OCI-M1 (cell line): Measurements from ENCODE around the gene DENND1B.
"Not testable (repeated sequence)": the region's sequence is repeated elsewhere in the genome, so short reads cannot be mapped to it uniquely, and the experiment has no call there.

Experiments
- DNase-seq: peaks from one replicate; lab custom pipeline; 2025; lab: John Stamatoyannopoulos, UW

DENND1B gene

DNA sequence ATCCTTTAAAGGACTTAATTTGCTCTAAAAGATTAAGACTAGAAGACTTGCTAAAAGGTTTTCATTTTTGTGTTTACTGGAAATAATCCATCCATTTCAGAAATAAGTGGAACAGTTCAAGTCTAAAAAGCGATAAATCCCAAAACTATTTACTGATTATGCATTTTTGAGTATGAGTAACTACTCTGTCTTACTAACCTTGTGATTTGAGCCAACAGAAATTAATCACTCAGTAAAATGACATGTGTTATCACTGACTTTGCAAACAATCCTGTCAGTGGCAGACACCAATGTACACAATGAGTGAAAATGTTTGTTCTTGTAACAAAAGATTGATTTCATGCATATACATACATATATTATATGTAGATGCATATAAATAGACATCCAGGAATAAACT lies 218.0 kb downstream of the DENND1B start:
- no peak for DNase-seq

DNA sequence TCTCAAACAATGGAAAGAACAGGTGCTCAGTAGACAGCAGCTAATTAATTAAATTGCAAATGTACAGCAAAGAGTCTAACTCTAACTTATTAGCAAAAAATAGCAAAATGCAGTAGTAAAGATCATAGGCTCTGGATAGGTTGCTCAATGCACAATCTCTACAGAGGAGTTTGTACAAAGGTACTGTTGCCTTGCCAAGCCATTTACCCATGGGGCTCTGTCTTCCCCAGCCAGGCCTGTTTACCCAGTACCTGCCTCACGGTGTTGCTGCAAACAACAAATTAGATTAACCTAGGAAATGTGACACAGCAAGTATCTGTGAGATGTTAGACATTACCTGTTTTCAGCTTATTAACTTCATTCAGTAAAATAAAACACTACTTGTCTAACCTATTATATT lies 222.0 kb downstream of the DENND1B start:
- no peak for DNase-seq

DNA sequence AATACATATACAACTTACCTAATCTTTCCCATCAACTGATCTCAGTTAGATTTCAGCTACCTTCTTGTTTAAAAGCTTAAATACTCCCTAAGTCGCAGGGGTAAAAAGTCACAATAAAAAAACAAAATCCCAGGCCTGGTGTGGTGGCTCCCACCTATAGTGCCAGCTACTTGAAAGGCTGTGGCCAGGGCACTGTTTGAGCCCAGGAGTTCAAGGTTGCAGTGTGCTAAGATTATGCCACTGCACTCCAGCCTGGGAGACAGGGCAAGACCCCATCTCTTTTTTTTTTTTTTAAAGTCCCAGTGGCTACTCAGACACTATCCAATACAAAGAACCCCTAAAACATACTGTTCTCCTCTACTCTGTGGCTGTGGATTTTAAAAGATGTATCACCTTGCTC lies 228.3 kb downstream of the DENND1B start:
- DNase-seq: no peak

DNA sequence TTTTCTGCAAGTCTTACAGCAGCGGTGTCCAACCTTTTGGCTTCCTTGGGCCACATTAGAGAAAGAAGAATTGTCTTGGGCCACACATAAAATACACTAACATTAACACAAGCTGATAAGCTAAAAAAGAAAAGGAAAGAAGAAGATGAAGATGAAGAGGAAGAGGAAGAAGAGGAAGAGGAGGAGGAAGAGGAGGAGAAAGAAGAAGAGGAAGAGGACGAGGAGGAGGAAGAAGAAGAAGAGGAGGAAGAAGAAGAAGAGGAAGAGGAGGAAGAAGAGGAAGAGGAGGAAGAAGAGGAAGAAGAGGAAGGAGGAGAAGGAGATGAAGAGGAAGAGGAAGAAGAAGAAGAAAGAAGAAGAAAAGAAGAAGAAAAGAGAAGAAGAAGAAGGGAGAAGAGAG lies 230.7 kb downstream of the DENND1B start:
- no peak for DNase-seq

DNA sequence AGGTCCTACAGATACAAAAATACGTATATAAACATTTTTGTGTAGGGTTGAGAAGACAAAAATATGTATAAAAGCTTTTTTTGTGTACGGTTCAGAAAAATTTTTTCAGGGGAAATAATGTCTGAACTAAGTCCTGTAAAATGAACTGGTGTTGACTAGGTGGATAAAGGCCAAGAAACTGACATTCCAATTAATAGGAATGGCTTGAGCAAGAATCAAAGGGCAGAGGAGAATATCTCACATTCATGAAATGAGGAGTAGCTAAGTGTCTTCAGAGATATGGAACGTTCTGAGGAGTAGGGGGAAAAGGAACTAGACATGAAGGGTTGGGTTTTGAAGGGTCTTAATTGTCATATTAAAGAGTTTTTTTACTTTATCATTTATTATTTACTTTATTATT lies 231.2 kb downstream of the DENND1B start:
- no peak for DNase-seq

DNA sequence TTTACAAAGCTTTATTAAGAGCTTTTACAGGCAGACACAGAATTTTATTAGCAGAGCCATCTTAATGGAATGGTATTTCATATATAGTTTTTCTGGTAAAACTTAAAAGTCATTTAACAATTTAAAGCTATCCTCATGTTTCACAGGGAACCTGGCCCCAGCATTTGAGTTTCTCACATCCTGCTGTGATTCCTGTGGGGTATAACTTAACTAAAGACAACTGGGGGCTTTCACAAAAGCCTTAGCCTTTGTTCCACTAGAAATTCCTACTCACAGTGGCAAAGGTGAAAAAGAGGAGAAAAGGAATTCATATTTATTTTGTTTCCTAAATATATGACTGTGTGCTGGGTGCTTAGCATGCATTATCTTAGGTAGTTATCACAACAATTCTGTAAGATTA lies 233.9 kb downstream of the DENND1B start:
- DNase-seq: no peak

DNA sequence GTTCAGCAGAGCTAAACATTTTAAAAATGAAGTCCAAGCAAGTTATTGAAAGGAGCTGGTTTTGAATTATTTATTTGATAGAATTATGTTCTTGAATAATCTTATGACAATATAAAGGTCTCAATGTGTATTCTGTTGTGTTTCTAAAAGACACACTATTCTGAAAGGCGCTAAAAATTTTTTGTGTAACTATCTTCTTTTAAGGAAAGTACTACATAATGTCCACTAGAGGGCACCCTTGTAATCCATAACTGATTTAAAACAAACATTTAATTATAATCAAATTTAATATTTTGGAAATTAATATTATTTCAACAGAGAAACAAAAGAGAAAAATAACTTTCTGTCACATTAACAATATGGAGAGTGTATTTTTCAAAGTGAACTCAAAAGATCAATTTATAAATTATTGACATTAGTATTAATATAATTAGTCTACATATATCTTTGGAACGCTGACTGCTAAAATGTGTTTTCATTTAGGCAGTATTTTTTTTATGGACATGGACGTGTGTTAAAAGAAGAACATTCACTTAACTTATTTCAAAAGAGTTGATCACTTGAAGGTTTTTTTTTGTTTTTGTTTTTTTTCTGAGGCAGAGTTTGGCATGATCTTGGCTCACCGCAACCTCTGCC lies 248.4 kb downstream of the DENND1B start:
- peak; percentile 74 for DNase-seq

DNA sequence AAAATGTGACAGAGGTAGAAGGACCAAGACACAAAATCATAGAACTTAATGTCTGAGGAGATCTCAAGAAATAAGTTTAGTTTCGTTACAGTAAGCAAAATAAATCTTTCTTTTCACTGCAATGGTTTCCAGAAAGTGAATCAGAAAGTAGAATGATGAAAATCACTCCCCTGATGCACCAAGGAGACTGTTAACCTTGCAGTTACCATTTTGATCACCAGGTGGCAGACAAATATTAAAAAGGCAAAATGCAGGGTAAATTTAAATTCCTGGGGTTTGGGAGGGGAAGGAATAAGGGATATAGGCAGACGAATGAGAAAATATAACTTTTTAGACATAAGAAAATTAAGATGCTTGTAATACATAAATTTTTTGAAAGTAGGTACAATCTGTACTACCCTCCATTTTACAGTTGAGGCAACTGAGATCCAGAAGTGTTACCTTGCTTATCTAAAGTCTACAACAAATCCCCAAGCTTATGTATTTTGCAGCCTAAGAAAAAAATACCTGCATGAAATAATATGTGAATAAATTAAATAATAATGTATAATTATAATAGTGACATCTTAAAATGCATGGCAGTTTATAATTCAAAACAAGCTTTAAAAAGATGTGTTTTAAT lies 254.1 kb downstream of the DENND1B start:
- DNase-seq: peak; percentile 77

DNA sequence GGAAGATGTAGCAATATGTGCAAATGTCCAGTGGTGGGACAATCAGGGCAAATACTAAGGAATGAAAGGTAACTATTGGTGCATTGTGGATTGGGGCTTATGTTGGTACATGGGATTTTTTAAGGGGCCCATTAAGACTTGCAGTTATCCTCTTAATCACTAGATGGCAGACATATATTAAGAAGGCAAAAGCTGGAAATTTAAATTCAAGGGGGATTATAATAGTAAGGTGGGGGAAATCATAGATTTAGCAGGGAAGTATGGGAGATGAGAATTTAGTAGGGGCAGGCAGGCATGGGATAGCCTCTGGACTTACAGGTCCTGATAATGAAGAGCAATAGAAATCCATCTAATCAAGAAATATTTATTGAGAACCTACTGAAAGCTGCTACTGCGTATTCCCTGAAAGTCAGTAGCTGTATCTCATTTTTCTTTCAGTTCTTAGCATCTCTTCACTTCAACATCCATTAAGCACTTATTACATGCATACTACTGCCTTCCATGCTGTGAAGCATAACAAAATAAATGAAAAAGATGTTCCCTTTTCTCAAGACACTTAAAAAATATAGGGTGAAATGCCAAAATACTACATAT lies 255.4 kb downstream of the DENND1B start:
- DNase-seq: peak; percentile 53

DNA sequence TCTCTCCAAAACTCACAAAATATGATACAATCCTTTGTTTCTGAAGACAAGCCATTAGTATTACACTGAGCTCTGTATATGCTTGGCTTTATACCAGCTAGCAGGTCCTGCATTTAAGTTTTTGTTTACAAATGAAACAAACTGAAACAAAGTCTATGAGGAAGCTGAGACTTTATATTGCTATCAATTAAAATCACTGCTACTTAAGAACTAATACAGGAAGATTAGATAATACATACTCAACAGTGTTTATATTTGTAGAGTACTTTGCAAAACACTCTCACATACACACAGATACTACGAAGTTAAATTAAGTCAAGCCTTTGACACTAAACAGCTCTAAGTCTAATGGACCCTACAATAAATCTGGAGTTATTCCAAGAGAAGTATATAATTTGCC lies 259.9 kb downstream of the DENND1B start:
- DNase-seq: no peak

DNA sequence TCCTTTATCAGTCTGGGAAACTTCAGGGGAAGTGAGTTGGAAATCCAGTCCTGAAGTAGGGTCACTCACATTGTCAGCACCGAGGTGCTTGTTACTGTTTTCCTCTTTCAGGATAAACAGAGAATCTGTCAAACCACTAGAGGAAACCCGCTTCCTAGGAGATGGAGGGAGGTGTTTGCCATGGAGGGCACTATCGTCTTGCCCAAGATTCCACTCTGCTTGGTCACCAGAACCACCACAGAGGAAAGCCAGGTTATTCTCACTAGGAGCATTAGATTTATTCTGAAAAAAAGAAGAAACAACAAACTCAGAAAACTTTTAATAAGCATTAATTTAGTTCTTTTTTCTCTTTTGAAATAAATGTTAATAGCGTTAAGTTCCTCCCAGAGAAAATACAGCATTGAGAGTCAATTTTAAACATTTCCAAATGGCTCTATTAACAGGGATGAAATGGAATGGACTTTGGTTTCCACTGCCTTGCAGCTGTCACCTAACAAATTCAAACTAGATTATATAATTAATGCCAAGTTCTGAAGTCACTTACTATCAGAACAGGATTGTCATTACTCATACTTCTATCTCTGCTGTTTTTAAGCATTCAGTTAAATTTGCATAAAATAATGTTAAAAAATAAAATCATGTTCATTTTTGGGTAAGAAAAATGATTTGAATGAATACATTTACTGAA lies 264.4 kb downstream of the DENND1B start:
- DNase-seq: no peak

DNA sequence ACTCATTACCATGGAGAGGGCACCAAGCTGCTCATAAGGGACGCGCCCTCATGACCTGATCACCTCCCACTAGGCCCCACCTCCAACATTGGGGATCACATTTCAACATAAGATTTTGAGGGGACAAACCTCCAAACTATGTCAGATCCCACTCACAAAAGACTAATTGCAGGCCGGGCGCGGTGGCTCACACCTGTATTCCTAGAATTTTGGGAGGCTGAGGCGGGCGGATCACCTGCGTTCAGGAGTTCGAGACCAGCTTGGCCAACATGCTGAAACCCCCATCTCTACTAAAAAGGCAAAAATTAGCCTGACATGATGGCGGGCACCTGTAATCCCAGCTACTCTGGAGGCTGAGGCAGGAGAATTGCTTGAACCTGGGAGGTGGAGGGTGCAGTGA lies 278.6 kb downstream of the DENND1B start:
- no peak for DNase-seq

DNA sequence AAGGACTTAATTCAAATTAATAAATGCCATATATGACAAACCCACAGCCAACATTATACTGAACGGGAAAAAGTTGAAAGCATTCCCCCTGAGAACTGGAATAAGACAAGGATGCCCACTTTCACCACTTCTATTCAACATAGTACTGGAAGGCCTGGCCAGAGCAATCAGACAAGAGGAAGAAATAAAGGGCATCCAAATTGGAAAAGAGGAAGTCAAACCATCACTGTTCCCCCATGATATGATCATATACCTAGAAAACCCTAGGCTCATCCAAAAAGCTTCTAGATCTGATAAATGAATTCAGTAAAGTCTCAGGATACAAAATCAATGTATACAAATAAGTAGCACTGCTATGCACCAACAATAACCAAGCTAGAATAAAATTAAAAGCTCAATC lies 283.8 kb downstream of the DENND1B start:
- DNase-seq: not testable (repeated sequence)

DNA sequence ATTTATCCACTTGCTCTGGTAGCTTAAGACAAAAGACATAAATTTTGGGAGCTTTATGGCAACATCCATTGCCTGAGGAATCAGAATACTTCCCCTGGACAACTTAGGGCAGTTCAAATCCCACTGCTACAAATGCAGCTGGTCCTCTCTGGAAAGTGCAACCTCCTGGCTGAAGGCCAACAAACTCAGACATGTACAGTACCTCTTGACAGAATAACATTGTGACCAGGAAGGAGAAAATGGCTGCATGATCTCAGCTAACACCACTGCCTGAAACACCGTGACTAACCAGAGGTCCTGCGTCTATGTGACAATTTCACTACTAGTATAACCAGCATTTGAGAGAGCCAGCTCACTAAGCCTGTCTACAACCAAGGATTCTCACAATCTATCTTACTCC lies 288.3 kb downstream of the DENND1B start:
- DNase-seq: no peak

DNA sequence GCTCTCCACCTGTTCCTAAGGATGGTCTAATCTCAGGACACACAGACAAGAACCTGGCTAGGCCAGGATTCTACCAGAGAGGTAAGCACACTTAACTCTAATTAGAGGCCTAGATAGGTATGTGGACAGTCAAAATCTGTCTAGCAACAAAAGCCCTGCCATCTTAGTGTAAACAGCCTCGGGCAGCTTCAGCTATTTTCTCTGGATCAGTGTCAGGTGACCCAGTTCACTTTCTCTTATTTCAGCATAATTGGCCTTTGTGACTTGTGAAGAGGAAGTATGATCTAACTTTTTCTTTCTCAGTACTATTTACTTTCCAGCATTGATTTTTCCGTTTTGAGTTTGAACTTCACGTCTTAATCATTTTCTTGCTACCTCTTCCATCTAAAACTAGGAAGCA lies 289.5 kb downstream of the DENND1B start:
- peak; percentile 28 for DNase-seq

DNA sequence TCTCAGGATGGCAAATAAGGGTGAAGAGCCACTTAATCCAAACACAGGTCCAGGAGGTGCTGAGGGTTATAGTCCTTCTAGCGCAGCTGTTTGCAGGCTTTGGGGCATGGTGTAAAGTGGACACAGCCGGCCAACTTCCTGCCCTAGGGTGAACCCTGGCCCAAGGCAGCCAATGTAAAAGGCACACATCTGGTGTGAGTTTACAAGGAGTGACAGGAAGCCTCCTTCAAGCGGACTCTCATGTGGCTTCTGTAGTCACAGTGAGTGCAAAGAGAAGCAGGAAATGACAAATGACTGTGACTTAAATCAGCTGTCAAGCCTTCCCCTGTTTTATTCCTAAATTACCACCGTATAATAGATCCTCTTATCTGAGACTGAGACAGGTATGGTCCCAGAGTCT lies 294.2 kb downstream of the DENND1B start:
- DNase-seq: no peak

DNA sequence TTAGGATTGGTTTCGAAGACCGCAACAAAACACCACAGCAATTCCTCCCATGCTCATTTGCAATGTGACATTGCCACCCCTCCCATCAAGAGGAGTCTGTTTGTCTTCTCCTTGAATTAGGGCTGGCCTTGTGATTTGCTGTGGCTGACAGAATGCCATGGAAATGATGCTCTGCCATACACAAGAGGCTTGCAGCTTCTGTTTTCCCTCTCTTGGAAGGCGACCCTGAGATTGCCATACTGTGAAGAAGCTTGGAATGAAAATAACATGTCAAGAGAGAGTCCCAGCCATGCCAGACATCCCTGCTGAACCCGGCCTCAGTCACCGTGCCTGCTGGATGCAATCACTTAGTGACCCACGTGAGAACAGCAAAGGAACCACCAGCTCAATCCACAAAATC lies 294.8 kb downstream of the DENND1B start:
- no peak for DNase-seq

DNA sequence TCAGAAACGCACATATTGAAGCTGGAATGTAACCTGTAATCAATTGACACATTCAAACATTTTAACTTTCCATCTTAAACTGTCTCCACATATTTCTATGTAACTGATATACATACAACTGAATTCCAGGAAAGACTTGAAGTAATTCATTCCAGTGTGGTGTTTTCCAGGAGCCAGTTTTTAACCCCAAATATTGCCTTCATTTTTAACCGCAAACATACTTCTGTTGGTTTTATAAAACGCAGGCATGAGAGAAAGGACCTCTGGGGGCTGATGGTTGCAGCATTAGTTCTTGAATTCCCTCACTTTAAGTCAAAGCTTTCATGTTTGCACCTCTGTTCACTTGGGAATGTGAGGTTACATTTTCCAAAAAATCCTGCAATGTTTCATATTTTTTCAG lies 303.1 kb downstream of the DENND1B start:
- no peak for DNase-seq

DNA sequence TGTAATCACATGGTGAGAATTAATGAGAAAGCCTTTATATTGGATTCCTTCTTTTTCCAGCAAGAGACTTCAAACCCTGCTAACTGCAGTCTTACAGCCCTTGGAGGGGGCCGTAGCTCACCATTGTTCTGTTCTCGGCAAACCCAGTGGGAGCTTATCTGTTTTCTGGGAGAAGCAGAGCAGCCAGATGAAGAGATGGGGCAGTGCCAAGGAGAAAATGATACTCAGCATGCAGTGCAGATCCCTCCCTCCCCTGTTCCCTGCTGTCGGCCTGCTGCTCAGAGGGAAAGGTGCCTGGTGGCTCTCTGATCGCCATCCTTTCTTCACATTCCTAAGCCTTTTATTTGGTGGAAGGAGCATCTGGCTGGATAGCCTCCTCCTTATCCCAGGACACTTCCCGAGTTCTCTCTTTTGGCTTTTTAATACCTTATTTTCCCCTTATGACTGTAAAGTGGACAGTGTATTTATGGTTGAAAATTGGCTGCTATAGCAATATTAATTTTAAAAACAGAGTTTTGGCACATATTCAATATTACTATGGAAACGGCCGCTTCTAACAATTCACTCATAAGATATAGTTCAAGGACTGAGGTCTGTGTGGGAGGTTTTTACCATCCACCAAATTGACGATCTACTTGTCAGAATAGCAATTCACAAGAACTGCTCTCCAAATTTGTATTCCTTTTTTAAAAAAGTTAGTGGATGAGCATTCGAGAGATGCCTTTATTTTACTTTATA lies 303.9 kb downstream of the DENND1B start:
- DNase-seq: no peak

DNA sequence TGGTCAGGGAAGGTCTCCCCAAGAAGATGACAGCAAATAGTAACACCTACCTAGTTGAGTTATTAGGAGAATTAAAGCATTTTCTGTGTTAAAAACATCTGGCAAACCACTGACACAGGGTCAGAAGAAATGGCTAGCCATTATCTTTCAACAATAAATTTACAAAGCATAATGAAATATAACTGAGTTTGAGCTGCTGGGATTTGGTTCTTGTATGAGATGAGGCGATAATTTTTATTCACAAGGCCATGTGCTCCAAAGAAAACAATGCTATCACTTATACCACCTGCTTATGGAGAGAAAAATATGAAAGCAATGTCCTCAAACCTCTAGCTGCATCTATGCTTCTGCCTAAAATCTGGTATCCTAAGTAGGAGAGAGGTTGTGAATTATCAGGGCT lies 304.9 kb downstream of the DENND1B start:
- DNase-seq: no peak

DNA sequence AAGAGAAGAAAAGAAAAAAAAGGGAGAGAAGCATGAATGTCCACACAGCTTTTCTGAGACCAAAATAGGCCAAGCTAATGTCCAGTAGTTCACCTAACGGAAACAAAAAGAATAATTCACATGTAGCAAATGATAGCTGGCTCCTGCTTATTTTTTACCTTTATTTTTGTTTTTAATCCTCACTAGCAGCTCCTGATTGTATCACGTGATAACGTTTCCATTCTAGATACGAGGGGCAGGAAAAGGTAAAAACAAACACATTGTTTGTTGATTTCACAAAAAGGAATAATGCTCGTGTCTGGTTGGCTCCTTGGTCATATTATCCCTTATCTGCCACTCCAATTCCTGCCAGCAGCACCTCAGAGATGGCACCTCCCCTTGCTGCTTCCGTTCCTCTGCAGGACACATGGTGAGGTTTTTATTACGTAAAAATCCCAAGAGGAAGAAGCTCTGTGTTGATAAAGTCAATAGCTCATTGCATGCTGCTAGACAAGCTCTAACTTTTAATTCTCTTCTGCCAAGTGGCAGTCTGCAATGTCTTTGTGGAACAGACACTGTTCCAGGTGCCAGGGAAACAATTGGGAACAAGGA lies 305.6 kb downstream of the DENND1B start:
- DNase-seq: peak; percentile 78

DNA sequence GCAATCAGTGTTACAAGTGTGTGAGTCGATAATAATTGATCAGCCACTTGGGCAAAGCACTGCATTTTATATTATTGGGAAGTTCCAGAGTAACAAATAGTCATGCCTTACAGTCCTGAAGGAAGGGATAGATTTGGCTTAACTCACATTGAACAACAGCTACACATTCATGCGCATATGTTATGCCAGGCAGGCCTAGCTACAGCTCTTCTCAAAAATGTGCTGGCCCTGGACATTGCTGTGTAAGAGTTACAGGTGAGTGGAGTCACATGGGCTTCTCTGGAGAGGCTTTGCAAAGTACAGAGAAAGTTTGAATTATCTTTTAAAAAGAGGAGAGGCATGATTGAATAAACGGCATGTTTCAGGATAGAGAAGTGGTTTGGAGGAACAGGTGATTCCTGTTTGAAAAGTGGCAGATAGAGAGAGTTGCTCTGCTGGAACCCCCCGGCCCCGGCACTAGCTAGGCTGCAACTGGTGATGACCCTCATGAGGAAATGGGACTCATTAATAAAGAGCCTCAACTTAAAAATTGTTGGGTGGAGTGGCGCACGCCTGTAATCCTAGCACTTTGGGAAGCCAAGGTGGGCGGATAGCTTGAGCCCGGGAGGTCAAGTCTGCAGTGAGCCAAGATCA lies 306.6 kb downstream of the DENND1B start:
- no peak for DNase-seq
